ENCODE measurements around the gene CNIH1. TPM values are rescaled to one million over a fixed set of nuclear protein-coding genes. Genes with fewer than 3 reads are reported as not detected.

CNIH1 gene
- total and polyA plus RNA-seq, 2 of the 13 experiments (the other 11 are each of a cell fraction or from before 2014, with no cell fraction given), result 166 to 421 TPM

- TF ChIP-seq KDM1A (CRISPR knock-in tag; IDR thresholded peaks at IDR 0.05), result 0 out of 2 replicates have a peak, but pooled peaks have one; percentile 12
- TF ChIP-seq, protein P1, sequence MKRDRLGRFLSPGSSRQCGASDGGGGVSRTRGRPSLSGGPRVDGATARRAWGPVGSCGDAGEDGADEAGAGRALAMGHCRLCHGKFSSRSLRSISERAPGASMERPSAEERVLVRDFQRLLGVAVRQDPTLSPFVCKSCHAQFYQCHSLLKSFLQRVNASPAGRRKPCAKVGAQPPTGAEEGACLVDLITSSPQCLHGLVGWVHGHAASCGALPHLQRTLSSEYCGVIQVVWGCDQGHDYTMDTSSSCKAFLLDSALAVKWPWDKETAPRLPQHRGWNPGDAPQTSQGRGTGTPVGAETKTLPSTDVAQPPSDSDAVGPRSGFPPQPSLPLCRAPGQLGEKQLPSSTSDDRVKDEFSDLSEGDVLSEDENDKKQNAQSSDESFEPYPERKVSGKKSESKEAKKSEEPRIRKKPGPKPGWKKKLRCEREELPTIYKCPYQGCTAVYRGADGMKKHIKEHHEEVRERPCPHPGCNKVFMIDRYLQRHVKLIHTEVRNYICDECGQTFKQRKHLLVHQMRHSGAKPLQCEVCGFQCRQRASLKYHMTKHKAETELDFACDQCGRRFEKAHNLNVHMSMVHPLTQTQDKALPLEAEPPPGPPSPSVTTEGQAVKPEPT (CRISPR knock-in tag; IDR thresholded peaks at IDR 0.05; ENCODE audit: low read depth), result 0 out of 2 replicates have a peak, but pooled peaks have one; percentile 69
- TF ChIP-seq SRF (IDR thresholded peaks at IDR 0.05; ENCODE audit: low read depth, low read length), result no peak
- TF ChIP-seq, protein P2, sequence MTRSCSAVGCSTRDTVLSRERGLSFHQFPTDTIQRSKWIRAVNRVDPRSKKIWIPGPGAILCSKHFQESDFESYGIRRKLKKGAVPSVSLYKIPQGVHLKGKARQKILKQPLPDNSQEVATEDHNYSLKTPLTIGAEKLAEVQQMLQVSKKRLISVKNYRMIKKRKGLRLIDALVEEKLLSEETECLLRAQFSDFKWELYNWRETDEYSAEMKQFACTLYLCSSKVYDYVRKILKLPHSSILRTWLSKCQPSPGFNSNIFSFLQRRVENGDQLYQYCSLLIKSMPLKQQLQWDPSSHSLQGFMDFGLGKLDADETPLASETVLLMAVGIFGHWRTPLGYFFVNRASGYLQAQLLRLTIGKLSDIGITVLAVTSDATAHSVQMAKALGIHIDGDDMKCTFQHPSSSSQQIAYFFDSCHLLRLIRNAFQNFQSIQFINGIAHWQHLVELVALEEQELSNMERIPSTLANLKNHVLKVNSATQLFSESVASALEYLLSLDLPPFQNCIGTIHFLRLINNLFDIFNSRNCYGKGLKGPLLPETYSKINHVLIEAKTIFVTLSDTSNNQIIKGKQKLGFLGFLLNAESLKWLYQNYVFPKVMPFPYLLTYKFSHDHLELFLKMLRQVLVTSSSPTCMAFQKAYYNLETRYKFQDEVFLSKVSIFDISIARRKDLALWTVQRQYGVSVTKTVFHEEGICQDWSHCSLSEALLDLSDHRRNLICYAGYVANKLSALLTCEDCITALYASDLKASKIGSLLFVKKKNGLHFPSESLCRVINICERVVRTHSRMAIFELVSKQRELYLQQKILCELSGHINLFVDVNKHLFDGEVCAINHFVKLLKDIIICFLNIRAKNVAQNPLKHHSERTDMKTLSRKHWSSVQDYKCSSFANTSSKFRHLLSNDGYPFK (CRISPR knock-in tag; IDR thresholded peaks at IDR 0.05; ENCODE audit: borderline replicate concordance), result 0 out of 2 replicates have a peak, but pooled peaks have one; percentile 20
- peak; percentile 59; the same call in 1 of the 2 replicates for TF ChIP-seq MEIS2 (CRISPR knock-in tag; IDR thresholded peaks at IDR 0.05)
- TF ChIP-seq KLF6 (CRISPR knock-in tag; IDR thresholded peaks at IDR 0.05), result 0 out of 2 replicates have a peak, but pooled peaks have one; percentile 65
- peak; percentile 43; the same call in 1 of the 2 replicates for TF ChIP-seq TGIF2 (CRISPR knock-in tag; IDR thresholded peaks at IDR 0.05)
- no peak for TF ChIP-seq PRPF4 (IDR thresholded peaks at IDR 0.05; ENCODE audit: low read depth, low read length, poor library complexity, severe bottlenecking)
- no peak for TF ChIP-seq HNF1B (CRISPR knock-in tag; IDR thresholded peaks at IDR 0.05)
- TF ChIP-seq, protein P3, sequence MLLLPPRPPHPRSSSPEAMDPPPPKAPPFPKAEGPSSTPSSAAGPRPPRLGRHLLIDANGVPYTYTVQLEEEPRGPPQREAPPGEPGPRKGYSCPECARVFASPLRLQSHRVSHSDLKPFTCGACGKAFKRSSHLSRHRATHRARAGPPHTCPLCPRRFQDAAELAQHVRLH (CRISPR knock-in tag; IDR thresholded peaks at IDR 0.05; ENCODE audit: borderline replicate concordance, low read depth), result no peak
- TF ChIP-seq NCOA1 (CRISPR knock-in tag; IDR thresholded peaks at IDR 0.05), result no peak; the same call in 1 of the 2 replicates
- no peak for TF ChIP-seq HCFC1 (IDR thresholded peaks at IDR 0.05; ENCODE audit: low read depth, low read length)
- no peak for TF ChIP-seq ZNF124 (CRISPR knock-in tag; IDR thresholded peaks at IDR 0.05)
- peak; percentile 79 for TF ChIP-seq ZSCAN31 (CRISPR knock-in tag; IDR thresholded peaks at IDR 0.05; ENCODE audit: low read depth)
- TF ChIP-seq DZIP1 (CRISPR knock-in tag; IDR thresholded peaks at IDR 0.05), result no peak; the same call in 1 of the 2 replicates
- no peak; the same call in 1 of the 2 replicates for TF ChIP-seq CREM (IDR thresholded peaks at IDR 0.05)
- no peak for TF ChIP-seq CREM (CRISPR knock-in tag; IDR thresholded peaks at IDR 0.05)
These were observed at the start of gene CNIH1 (continued) for GRCh38 chr14:54440873-54441868.

Measured in HepG2 (cell line).